ENCODE measurements around the gene PODXL2.

The PODXL2 gene

DNA sequence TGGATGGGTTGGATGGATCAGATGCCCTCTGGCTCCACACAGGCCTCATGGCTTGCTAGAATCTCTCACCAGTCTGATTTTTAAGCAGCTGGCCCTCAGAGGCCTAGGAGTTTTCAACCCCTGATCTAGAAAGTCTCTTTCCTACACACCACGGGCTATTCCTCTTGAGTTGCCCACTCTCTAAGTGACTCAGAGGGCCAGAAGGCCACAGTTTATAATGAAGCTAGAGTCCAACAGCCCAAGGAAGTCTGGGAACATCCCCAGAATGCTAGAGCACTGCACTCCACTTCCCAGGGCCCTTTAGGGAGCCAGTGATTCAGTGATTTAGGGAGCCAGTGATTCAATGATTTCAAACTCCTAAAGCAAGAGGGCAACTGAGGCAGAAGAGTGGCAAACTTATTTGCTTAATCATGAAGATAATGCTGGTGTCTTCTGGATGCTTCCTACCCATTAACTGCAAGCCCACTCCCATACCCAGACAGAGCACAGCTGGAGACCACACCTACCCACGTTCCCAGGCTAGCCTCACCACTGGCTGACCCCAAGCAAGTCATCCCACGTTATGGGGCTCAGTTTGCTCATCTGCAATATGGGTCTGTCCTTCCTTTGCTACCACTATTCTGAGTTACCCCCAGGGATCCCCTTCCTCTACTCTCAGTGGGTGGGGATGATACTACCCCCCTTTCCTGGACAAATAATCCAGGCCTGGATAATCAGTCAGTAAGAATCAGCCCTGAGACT, 80.5 kb downstream of the PODXL2 start:
- no peak for DNase-seq (ENCODE audit: low spot score)

DNA sequence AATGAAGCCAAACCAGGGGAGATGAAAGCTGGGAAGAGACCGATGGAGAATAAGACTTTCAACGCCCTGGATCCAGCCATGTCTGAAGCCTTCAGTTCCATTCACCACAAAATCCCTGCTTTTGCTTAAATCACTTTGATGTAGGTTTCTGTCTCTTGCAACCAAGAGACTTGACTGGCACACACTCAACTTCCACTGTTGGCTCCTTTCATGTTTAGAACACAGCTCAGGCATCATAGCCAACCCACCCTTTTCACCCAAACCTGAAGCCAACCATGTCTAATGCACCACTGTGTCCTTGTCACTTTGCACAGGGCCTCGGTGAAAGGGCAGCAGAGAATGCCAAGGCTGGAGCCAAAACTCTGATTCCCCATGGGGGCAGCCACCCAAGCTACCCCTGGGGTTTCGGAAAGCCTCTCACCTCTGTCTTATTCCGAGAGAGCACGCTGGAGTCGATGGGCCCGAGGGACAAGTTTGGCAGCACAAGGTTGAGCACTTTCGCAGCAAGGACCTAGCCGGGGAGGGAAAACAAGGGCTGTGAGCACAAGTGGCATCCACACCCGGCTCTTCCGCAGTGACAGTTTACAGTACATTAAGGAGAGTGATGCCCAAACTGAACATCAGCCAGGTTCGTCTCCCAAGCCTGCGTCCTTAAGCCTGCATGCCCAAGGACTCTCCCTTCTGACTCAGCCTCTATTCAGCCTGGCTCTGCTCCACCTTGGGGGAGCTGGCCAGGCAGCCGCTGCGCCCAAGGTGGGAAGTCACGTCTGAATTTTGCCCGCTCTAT, 81.4 kb downstream of the PODXL2 start:
- DNase-seq (ENCODE audit: low spot score): peak; percentile 32

DNA sequence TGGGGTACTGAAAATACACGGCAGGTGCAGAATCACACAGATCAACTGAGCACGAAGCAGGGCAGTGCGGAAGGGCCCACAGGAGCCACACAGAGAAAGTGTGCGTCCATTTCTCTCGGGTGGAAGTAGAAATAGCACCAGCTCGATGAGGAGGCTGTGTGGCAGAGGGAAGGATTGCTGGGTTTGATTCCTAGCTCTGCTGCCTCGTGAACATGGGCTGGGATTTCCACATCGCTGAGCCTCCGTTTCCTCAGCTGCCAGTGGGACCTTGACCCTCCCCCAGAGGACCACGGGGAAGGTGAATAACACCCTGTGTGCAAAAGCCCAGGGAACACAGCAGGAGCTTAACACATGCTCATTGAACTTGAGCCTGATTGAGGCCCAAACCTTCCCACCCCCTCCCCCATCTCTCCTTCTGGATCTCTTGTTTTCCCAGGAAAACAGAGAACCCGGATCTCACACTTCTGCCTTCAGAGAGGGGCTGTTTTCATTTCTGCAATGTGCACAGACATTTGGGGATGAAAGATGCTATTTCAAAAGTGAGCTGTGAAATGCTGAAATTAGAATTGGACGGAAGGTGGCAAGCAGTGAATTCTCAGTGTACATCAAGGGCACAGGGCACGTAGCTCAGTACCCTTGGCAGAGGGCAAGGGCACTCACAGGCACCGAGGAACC, 82.2 kb downstream of the PODXL2 start:
- peak; percentile 32 for DNase-seq (ENCODE audit: low spot score)

DNA sequence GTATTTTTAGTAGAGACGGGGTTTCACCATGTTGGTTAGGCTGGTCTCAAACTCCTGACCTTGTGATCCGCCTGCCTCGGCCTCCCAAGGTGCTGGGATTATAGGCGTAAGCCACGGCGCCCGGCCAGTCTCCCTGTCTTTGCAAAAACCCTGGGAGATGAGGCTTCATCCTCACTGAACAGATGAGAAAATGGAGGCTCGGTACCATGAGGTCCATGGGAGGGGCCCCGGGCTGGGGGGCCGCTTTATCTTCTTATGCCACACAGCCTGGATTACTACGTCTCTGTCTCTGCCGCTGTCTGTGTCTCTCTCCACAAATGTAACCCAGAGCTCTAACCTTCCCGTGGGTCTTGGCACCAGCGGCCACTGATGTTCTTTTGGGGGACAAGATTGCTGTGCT, 82.9 kb downstream of the PODXL2 start:
- no peak for DNase-seq (ENCODE audit: low spot score)

DNA sequence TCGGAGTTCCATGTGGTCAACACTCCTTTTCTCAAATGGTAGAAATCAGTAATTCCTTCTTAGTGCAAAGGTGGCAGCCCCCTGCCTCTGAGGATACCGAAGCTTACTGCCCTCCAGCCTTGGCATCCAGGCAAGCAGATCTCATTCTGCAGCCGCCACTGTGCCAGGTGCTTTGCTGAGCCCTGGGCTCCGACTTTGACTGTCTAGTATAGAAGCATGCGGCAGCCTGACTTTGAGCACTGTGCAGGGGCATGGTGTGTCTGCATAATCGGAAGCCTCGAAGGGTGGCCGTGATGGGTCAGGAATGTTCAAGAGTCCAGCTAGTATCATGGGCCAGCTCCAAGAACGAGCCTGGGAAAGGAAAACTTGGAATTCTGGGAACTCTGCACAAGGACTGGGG, 83.5 kb downstream of the PODXL2 start:
- no peak for DNase-seq (ENCODE audit: low spot score)

DNA sequence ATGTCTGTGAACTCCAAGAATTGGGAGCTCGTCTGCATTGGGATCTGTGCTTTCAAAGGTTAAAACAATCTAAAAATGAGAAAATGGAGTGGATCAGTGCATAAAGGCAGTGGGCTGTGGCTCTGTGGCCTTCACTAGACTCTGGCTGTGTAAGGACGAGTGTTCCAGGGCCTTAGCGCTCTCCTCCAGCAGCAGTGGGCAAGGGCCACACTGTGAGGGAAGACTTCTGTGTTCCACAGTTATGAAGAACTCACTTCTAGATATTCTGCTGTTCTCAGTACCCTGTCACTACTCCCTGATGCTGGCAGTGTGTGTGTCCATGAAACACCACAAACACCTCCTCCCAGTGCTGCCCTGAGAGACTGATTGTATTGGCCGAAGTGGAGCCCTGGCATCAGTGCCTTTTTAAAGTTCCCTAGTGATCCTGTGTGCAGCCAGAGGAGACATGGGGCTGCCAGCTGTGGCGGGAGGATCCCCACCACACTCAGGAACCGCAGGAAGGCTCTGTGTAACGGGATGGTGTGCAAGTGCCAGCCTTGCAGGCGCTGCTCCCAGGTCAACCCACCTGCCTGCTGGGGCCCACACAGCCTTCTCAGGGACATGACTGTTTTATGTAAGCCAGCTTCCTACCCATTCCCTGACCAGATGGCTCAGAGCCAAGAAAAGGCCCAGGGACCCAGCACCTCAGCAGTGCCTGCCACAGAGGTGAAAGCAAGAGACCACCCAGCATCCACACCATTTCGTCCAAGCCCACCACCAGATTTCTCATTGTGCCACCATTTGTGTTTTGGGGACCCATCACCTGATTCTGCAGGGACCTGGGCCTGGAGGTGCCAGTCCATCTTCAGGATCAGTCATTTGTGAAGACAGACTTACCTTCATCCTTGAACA, 84.1 kb downstream of the PODXL2 start:
- DNase-seq (ENCODE audit: low spot score): no peak

DNA sequence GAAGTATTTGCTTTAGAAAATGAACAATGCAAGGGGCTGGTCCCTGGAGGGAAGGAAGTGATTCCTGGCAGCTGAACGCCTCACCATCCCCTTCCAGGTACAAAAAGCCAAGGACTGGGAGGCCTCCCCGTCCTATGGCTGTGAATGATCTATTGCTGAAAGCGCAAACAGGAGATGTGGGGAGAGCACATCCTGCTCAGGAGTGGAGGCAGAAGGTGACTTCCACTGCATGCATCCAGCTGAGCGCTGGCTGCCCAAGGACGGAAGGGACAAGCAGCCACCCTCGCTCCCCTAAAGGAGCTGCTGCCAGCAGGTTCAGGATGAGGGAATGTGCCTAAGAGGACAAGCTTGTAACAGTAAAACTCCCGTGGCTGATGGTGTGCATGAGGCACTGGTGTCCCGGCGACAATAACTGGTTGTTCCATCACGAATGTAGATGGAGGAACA, 85.2 kb downstream of the PODXL2 start:
- DNase-seq (ENCODE audit: low spot score): no peak

DNA sequence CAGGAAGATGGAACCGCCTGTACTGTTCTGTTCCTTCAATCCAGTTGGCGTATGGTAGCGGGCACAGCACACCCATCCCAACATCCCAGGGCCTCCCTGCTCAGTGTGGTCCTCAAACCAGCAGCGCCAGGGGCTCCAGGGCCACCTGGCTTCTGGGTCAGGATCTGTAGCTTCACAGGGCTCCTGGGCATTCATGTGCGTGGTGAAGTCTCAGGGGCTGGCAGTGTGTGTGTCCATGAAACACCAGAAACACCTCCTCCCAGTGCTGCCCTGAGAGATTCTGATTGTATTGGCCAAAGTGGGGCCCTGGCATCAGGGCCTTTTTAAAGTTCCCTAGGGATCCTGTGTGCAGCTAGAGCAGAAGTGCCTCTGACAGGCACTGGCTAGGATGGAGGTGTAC, 85.9 kb downstream of the PODXL2 start:
- DNase-seq (ENCODE audit: low spot score): no peak

DNA sequence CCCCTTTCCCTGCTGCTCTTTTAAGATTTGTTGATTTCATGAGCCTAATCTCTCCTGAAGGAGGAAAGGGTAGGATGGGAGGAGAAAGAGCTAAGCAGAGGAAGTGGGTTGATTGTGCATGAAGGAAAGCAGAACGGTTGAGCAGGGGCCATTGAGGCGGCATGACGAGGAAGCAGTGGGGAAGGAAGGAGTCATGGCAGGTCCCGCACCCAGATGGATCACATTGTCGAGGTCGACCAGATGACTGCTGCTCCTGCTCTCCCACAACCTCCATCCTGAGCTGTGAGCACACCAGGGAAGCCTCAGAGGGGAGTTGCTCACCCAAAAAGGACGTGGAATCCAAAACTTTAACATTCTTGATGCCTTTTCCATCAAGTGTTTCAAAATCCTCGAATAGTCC, 86.5 kb downstream of the PODXL2 start:
- DNase-seq (ENCODE audit: low spot score): no peak

DNA sequence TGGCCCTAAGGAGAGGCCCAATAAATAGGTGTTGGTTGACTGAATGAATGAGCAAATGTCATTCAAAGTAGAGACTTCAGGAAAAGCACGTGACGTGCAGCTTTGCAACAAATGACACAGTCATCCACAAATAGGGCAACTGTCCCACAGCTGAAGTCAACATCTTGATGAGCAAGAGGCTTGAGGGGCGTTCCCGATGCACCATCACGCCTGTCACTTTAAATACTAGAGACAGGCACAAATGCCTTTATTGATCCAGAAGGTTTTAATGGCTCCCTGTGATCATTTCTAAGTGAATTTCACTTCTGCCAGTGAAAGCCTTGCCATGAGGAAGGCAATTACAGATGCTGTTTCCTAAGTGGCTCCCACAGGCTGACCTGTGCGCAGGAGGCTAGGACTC, 87.4 kb downstream of the PODXL2 start:
- DNase-seq (ENCODE audit: low spot score): no peak

DNA sequence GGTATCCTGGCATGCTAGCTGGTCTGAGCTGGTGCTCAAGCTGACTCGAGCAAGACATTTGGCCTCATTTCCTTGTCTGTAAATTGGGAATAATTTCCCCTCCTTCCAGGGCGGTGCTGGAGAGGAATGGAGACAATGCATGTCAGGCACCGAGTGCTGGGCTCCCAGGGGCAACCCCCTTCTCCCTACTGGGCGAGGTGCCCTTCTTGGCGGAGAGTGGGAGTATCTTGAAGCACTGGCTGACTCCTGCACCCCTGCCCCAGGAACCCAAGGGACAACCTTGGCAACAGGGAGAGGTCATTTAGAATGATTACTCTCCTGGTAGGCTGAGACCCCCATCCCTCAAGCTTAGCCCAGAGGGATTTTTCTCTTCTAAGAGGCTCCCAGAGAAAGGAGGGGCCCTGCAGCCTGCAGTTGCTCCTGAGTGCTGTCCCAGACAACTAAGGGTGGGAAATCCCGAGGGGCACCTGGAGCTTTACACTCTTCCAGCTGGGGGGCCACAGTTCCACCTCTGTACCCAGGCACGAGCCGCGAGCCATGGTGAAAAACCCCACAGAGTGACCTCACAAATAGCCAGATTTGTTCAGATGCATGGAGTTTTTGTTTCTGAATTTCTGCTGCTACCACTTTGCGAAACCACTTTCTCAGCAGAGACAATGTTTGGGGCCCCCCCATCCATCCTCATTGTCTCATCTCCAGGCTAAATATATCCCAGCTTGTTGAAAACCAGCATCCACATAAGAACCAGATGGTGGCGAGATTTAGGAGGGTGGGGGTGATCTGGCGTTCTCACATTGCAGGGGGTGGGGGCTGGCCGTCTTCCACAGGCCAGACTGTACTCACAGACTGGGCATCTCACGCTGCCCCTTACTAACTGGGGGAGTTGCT, 88.6 kb downstream of the PODXL2 start:
- DNase-seq (ENCODE audit: low spot score): no peak

DNA sequence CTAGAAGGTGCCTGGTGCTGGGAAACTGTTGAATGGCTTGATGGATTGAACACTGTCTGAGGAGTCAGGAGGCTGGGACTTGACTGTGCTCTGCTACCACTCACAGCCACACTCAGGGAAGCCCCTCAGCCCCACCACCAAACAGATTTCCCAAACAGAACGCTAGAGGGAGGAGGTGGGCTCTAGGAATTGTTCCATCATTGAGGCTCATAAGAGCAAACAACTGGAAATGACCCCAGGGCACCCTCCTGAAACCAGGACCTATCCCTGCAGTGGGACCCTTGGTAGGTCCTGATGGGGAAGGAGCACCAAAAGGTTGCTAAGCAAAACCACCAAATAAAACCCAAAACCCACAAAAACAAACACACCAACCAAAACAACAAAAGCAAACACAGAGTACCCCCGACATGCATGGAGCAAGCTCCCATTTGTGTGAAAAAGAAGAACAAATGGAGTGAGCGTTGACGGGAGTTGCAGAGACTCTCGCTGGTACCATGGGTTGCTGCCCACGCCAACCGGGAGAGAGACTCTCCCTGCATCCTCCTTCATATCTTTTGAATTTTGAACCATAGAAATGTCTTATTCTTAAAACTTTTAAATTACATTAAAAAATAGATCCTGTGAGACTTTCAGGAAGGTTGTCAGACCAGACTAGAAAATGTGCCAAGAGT, 89.4 kb downstream of the PODXL2 start:
- no peak for DNase-seq (ENCODE audit: low spot score)

DNA sequence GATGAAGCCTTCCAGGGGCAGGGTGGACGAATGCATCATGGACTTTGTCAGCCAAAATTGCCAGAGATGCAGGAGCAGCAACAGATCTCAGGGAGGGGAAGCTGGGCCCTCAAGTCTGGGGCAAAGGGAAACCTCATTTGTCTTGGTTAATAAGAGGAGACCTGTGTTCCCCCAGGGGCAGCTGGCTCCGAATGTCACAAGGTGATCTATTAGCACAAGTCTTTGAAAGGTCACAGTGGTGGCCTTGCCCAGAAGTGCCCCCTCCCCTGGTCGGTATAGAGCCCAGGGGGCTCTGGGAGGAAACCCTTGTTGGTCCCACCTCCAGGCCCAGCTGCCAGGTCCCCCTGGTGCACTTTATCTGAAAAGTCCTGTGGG, 89.9 kb downstream of the PODXL2 start:
- no peak for DNase-seq (ENCODE audit: low spot score)

DNA sequence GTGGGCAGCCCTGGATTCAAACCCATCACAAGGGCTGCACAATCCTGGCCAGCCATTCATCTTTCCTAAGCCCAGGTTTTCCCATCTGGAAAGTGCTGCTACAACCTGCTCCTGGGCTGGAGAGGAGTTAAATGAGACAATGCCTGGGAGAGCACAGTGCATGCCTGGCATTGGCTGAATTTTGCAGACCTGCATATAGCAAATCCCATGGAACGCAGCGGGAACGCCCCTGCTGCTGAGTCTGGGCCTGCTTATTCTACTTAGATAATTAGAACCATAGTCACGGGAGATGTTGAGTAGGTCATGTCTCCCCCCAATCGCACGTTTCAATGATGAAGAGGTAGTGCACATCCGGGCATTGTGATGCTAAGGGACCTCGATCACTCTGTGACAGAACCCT, 90.4 kb downstream of the PODXL2 start:
- DNase-seq (ENCODE audit: low spot score): no peak

DNA sequence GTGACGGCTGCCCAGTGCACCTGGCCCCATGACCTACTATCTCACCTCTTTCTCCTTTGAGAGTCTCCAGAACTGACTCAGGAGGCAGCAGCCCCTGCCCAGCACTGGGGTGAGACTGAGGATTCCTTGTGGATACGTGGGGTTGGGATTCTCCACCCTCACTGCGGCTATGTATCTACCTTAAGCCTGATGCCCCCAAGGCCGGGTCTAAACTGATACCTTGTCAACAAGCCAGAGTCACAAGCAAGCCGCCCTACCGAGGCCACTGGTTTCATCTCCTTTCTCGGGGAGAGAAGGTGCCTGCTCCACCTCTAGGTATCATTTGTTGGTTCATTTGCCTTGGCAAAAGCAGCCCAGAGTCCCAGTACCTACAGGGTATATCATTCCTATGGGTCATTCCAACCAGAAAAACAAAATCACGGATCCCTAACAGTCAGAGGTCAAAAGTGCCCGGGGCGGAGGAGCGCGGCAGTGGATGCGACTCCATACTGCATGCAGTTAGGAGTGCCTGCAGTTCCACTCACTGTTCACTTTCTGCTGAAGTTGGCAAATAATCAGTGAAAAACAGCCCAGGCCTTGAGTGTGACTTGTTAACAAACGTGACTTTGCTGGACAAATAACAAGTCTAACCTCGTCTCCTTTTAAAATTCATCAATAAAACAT, 91.3 kb downstream of the PODXL2 start:
- DNase-seq (ENCODE audit: low spot score): no peak

DNA sequence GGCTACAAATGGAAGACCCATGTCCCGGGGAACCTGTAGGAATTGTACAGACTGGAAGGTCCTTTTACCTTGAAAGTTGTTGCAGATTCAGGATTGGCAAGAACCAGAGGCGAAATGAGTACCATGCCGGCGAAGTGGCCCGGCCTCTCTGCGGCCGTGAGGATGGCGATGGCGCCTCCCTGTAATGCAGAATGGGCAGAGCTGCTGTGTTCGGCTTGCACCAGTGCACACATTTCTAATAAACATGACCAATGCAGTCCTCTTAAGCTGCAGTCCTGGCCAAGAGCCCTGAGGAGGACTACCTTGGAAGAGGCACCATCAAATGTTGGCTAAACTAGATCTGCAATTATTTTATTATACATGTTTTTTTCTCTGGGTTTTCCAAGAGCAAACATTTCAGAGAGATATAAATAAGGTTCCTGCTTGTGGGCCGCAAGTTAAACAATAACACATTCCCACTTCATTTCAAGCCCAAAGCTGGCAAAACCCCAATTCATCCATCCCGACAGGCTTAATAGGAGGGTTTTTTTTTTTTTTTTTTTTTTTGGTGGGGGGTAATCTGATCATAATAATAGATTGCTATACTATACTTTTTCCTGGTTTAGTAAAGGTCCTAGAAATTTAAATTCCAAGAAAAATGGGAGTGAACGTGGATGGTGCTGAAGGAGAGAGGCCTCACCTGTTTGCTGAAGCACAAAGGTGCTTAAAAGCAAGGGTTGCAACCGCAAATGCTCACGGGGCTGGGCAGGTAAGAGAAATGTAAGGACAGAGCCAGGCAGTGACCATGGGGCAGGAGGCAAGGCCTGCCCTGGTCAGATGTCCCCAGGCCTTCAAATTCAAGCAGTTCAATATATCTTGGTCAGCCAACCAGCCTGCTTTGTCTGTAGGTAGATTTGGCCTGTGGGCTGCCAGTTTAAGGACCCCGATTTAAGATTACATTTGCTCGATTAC, 92.3 kb downstream of the PODXL2 start:
- no peak for DNase-seq (ENCODE audit: low spot score)

DNA sequence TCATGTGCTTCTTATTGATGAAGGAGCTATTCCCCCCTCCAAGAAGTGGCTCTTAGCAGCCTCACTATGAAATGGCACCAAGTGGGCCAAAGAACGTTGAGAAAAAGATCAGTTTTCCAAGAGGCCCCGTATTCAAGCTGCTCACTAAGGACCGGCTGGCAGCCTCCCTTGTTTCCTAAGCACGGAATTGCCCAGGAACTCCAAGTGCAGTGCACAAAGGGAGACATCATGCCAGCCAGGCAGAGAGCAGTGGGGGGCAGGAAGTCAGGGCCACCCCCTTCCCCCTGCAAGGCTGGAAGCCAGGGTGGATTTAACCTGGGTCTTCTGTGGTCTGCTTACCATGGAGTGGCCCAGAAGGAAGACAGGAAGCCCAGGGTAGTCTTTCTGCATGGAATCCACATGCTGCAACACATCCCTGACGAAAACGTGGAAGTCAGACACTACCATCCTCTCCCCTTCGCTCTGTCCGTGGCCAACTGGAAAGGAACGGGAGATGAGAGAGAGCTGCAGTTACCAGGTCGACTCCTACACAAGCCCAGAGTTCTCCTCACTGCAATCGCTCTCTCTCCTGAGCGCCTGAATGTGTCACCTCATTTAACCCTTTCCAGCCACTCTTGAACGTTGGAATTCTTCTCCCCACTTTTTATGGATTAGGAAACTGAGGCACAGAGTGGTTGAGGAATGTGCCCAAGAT, 93.3 kb downstream of the PODXL2 start:
- DNase-seq (ENCODE audit: low spot score): no peak
